ENCODE data around the gene VPS26C.

The VPS26C gene

GRCh38 chr21:37200641-37201480, 66.3 kb downstream of the VPS26C start:
- DNase-seq (ENCODE audit: low read depth): no peak

GRCh38 chr21:37199057-37199924, 67.8 kb downstream of the VPS26C start:
- DNase-seq (ENCODE audit: low read depth): no peak

GRCh38 chr21:37197746-37198145, 69.4 kb downstream of the VPS26C start:
- DNase-seq (ENCODE audit: low read depth): no peak

- no peak for DNase-seq (ENCODE audit: low read depth)
These were observed 70.3 kb downstream of the VPS26C start for GRCh38 chr21:37196847-37197246.

- DNase-seq (ENCODE audit: low read depth): no peak
These were observed 71.5 kb downstream of the VPS26C start for GRCh38 chr21:37195610-37196009.

- DNase-seq (ENCODE audit: low read depth): no peak
These were observed 72.1 kb downstream of the VPS26C start for GRCh38 chr21:37195059-37195458.

- no peak for DNase-seq (ENCODE audit: low read depth)
These were observed 73.5 kb downstream of the VPS26C start for GRCh38 chr21:37193676-37194075.

- no peak for DNase-seq (ENCODE audit: low read depth)
These were observed 74.1 kb downstream of the VPS26C start for GRCh38 chr21:37193006-37193405.

- no peak for DNase-seq (ENCODE audit: low read depth)
These were observed 75.1 kb downstream of the VPS26C start for GRCh38 chr21:37192019-37192418.

- DNase-seq (ENCODE audit: low read depth): no peak
These were observed 78.3 kb downstream of the VPS26C start for GRCh38 chr21:37188825-37189224.

GRCh38 chr21:37186983-37187382, 80.2 kb downstream of the VPS26C start:
- DNase-seq (ENCODE audit: low read depth): no peak

GRCh38 chr21:37184784-37185593, 82.1 kb downstream of the VPS26C start:
- DNase-seq (ENCODE audit: low read depth): no peak

GRCh38 chr21:37183749-37184148, 83.4 kb downstream of the VPS26C start:
- DNase-seq (ENCODE audit: low read depth): no peak

GRCh38 chr21:37182222-37182621, 84.9 kb downstream of the VPS26C start:
- no peak for DNase-seq (ENCODE audit: low read depth)

- DNase-seq (ENCODE audit: low read depth): no peak
These were observed 86.1 kb downstream of the VPS26C start for GRCh38 chr21:37181059-37181458.

- no peak for DNase-seq (ENCODE audit: low read depth)
These were observed 90.4 kb downstream of the VPS26C start for GRCh38 chr21:37176716-37177115.
